Measurements from ENCODE around the gene NEK7.

NEK7 gene

DNA sequence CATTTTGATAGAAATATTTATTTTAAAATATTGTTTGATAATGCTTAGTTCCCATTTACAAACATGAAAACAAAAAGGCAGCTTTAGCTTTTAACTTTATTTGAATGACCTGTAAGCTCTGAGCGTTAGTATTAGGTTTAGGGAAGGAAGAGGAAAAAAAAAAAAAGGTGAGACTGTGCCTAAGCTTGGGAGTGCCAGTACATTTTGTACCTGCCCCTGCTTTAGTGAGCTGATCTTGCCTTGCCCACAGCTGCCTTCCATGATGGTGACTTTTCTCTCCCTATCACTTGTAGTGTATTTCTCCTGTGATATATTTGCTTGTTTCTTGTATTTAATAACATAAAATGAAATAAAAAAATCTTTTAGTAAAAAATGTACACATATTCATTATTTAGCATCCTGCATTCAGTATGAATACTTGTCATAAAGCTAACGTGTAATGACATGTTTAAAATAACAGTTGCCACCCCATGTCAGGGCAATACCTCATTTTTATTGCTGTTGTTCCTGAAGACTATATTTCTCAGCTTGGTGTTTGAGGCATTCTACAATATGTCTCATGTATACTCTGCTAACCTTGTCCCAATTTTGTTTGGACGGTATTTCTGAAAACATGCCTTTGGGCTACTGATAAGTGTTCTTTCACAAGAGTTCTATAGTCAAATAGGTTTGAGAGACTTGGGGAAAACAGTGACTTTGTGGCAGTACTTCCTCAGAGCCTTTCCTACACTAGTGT is 76.3 kb downstream of the NEK7 start:
- ChIA-PET CTCF (interaction anchor here (0.6 to 2.0 kb wide), 4 partner anchors 77 to 707 kb away, joined by 3 to 4 read pairs (median 4); no protein-coding TSS in a partner anchor), POLR2A (ENCODE audit: low non-redundant PET) (no interaction called here)
- peak; percentile 76 for DNase-seq (ENCODE audit: low spot score)
- H3K27ac ChIP-seq: no peak overlapping the region
- TF ChIP-seq, protein P1, sequence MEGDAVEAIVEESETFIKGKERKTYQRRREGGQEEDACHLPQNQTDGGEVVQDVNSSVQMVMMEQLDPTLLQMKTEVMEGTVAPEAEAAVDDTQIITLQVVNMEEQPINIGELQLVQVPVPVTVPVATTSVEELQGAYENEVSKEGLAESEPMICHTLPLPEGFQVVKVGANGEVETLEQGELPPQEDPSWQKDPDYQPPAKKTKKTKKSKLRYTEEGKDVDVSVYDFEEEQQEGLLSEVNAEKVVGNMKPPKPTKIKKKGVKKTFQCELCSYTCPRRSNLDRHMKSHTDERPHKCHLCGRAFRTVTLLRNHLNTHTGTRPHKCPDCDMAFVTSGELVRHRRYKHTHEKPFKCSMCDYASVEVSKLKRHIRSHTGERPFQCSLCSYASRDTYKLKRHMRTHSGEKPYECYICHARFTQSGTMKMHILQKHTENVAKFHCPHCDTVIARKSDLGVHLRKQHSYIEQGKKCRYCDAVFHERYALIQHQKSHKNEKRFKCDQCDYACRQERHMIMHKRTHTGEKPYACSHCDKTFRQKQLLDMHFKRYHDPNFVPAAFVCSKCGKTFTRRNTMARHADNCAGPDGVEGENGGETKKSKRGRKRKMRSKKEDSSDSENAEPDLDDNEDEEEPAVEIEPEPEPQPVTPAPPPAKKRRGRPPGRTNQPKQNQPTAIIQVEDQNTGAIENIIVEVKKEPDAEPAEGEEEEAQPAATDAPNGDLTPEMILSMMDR (conservative IDR thresholded peaks at IDR 0.05; ENCODE audit: low read depth): no peak

DNA sequence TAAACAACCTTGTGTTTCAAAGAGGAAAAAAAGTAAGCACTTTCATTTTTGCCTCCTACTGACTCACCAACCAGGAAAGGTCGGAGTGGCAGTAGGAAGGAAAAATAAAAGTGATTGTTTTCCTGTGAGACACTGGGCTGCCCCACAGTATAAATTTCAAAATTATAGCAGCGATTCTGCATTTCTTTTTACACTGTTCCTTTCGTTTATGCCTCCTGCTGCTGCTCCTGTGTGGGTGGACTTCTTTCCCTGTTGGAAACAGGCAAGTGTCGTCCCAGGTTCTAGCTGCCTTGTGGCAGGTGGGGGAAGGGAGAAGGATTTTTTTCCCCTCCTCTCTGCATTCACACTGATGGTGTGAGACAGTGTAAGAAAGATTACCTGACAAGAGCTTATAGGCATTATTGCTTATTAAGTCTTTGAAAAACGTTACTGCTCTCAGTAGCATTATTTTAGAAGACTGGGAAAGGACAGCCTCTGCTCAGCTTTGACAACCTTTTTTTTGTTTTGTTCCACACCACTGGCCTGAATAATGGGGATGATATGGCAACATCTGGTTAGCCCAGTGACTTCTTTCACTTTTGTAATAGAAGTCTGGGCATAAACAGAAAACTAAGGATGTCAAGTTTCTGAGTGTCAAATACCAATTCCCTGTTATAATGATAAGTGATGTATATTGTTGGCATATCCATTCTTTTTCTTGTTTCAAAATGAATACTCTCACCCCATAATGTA is 77.9 kb downstream of the NEK7 start:
- POLR2A ChIA-PET (ENCODE audit: low non-redundant PET): no interaction called here
- TF ChIP-seq, protein P1 (conservative IDR thresholded peaks at IDR 0.05; ENCODE audit: low read depth): no peak
- H3K27ac ChIP-seq: no peak overlapping the region

DNA sequence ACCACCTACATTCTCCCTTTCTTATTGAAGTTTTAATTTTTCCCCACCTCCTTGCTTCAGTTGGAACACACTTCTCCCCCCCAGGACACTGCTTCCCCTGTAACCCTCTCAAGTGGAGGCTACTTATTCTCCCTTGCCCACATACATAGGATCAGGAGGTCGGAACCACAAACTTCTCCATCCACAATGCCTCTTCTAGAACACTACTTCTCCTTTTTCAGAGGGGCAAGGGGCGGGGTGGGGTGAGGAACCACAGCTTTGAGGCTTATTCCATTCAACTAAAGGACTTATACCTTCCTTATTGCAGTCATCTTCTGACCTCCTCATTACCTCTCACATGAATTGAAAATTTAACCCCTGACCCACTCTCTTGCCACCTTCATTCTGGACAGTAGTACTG is 81.3 kb downstream of the NEK7 start:
- DNase-seq (ENCODE audit: low spot score): no peak
- ChIA-PET POLR2A (ENCODE audit: low non-redundant PET) (no interaction called here), CTCF (interaction anchor here (1.0 kb wide), 1 partner anchor 24 kb away, joined by 3 read pairs; no protein-coding TSS in a partner anchor)
- TF ChIP-seq, protein P1 (conservative IDR thresholded peaks at IDR 0.05; ENCODE audit: low read depth): no peak
- no peak overlapping the region for H3K27ac ChIP-seq

More for the DNA sequence above, 77.9 kb downstream of the NEK7 start:
- CTCF ChIA-PET: interaction anchor here (0.6 to 2.0 kb wide), 2 partner anchors 68 to 79 kb away, joined by 3 to 4 read pairs; no protein-coding TSS in a partner anchor
- DNase-seq (ENCODE audit: low spot score): peak; percentile 52

DNA sequence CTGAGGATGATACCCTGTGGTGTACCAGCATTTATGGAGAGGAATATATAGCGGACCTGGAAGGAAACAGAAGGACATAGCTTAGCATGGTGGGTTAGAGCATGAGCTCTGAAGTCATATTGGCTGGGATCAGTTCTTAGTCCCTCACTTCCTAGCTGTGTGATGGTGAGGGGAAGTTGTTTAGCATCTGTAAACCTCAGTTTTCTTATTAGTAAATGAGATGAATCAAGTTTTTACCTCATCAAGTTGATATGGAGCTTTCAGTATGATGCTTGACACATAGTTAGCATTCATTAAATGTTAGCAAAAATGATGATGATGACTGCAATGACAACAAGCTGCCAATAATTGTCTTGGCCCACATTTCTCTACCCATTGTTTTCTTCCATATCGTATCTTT is 84.8 kb downstream of the NEK7 start:
- ChIA-PET POLR2A (ENCODE audit: low non-redundant PET) (no interaction called here), CTCF (interaction anchor here (0.6 to 0.7 kb wide), 2 partner anchors 12 to 76 kb away, joined by 3 read pairs; no protein-coding TSS in a partner anchor)

DNA sequence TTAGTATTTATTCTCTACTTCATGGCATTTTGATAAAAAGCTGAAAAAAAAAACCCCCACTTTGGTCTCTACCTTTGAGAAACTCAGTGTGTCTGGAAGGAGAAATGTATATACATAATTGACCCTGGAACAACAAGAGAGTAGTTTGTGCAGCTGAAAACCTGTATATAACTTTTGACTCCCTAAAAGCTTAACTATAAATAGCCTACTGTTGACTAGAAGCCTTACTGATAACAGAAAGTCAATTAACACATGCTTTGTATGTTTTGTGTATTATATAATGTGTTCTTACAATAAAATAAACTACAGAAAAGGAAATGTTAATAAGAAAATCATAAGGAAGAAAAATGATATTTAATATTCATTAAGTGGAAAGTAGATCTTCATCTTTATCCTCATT is 88.0 kb downstream of the NEK7 start:
- TF ChIP-seq, protein P1 (conservative IDR thresholded peaks at IDR 0.05; ENCODE audit: low read depth): no peak
- no peak for DNase-seq (ENCODE audit: low spot score)
- H3K27ac ChIP-seq: no peak overlapping the region
- ChIA-PET CTCF (interaction anchor here (0.6 kb wide), 1 partner anchor 1003 kb away, joined by 5 read pairs; no protein-coding TSS in a partner anchor), POLR2A (ENCODE audit: low non-redundant PET) (no interaction called here)

More for the DNA sequence above, 84.8 kb downstream of the NEK7 start:
- DNase-seq (ENCODE audit: low spot score): no peak
- TF ChIP-seq, protein P1 (conservative IDR thresholded peaks at IDR 0.05; ENCODE audit: low read depth): no peak
- H3K27ac ChIP-seq: no peak overlapping the region

DNA sequence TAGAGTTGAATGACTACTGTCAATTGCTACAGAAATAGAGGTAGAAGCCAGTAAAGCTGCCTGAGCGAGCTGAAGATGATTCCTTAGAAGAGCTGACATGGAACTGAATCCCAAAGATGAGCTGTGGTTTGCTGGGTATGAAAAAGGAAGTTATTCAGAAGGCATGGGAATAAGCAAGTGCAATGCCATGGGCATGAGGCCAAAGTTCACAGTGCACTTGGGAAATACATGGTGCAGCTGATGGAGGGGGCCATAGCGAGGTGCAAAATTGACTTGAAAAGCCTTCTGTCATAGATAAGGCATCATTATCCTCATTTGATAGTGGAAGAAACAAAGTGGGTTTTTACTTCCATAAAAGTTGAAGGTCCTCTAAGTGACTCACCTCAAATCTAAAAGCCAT is 88.6 kb downstream of the NEK7 start:
- TF ChIP-seq, protein P1 (conservative IDR thresholded peaks at IDR 0.05; ENCODE audit: low read depth): no peak
- no peak for DNase-seq (ENCODE audit: low spot score)
- no peak overlapping the region for H3K27ac ChIP-seq
- CTCF ChIA-PET: no interaction called here
- POLR2A ChIA-PET (ENCODE audit: low non-redundant PET): no interaction called here

Measured in RWPE1 (cell line).